Brain pericyte (primary cell): ENCODE results near the gene PLEKHA6.
"Not testable (repeated sequence)": the region's sequence is repeated elsewhere in the genome, so short reads cannot be mapped to it uniquely, and the experiment has no call there.

ENCODE experiments used
- DNase-seq: peaks from one replicate; pipeline ENCODE4 v3.0.0-alpha.2; 2012; ENCODE audit warnings: low read depth, low spot score

PLEKHA6 gene

GRCh38 chr1:204316164-204316563 is 43.6 kb downstream of the PLEKHA6 start:
- DNase-seq = no peak

- DNase-seq = no peak
These were observed 44.7 kb downstream of the PLEKHA6 start for GRCh38 chr1:204314893-204315658.

- DNase-seq = no peak
These were observed 45.4 kb downstream of the PLEKHA6 start for GRCh38 chr1:204314171-204314892.

- no peak for DNase-seq
These were observed 46.1 kb downstream of the PLEKHA6 start for GRCh38 chr1:204313675-204314074.

GRCh38 chr1:204310970-204311369 is 48.8 kb downstream of the PLEKHA6 start:
- not testable (repeated sequence) for DNase-seq

- DNase-seq = no peak
These were observed 51.6 kb downstream of the PLEKHA6 start for GRCh38 chr1:204308023-204308628.

- no peak for DNase-seq
These were observed 52.3 kb downstream of the PLEKHA6 start for GRCh38 chr1:204307334-204307883.

GRCh38 chr1:204306076-204306475 is 53.7 kb downstream of the PLEKHA6 start:
- DNase-seq = no peak

- DNase-seq = no peak
These were observed 55.7 kb downstream of the PLEKHA6 start for GRCh38 chr1:204304067-204304466.

GRCh38 chr1:204302769-204303168 is 57.0 kb downstream of the PLEKHA6 start:
- no peak for DNase-seq

- no peak for DNase-seq
These were observed 58.4 kb downstream of the PLEKHA6 start for GRCh38 chr1:204301171-204301957.

GRCh38 chr1:204299814-204300365 is 59.8 kb downstream of the PLEKHA6 start:
- DNase-seq = no peak

GRCh38 chr1:204296431-204296988 is 63.2 kb downstream of the PLEKHA6 start:
- DNase-seq = no peak

GRCh38 chr1:204295671-204296070 is 64.1 kb downstream of the PLEKHA6 start:
- no peak for DNase-seq

- DNase-seq = no peak
These were observed 65.4 kb downstream of the PLEKHA6 start for GRCh38 chr1:204294357-204294756.

- no peak for DNase-seq
These were observed 66.0 kb downstream of the PLEKHA6 start for GRCh38 chr1:204293605-204294337.

- DNase-seq = no peak
These were observed 67.0 kb downstream of the PLEKHA6 start for GRCh38 chr1:204292740-204293139.

- DNase-seq = no peak
These were observed 70.4 kb downstream of the PLEKHA6 start for GRCh38 chr1:204289280-204289679.

GRCh38 chr1:204288021-204288588 is 71.6 kb downstream of the PLEKHA6 start:
- DNase-seq = no peak

- DNase-seq = no peak
These were observed 72.2 kb downstream of the PLEKHA6 start for GRCh38 chr1:204287466-204287891.
